Measurements from ENCODE around the gene DIP2A. TPM values are rescaled to one million over a fixed set of nuclear protein-coding genes. Genes with fewer than 3 reads are reported as not detected.

DIP2A gene
- total and polyA plus RNA-seq, 2 experiments from 2014 or later = 18.5 to 36.3 TPM

- Histone ChIP-seq H2AFZ (no peak overlapping the region), H3K79me2 (replicated peaks; ENCODE audit: insufficient read depth) (no peaks in the 10 kb centered on the region), H3K27me3 (ENCODE audit: insufficient read depth) (no peaks in the 10 kb centered on the region), H3K4me2 (no peak overlapping the region), H3K4me3 (no peak overlapping the region), H3F3A (replicated peaks; ENCODE audit: low read depth) (no peaks in the 10 kb centered on the region), H4K20me1 (replicated peaks; ENCODE audit: insufficient read depth) (no peaks in the 10 kb centered on the region), H3K36me3 (ENCODE audit: insufficient read depth) (no peaks in the 10 kb centered on the region; the same call in 1 of the 2 replicates), H3K4me1 (ENCODE audit: insufficient read depth) (no peaks in the 10 kb centered on the region), H3K9me2 (ENCODE audit: insufficient read depth) (no peaks in the 10 kb centered on the region), H3K27ac (ENCODE audit: low read depth) (no peak overlapping the region)
- H3K4me1 Mint-ChIP-seq = no peaks in the 10 kb centered on the region
- no peak overlapping the region for H3K4me3 Mint-ChIP-seq
- H3K9me3 Mint-ChIP-seq = peaks cover 9% of the 10 kb centered on the region; the same call in 1 of the 3 replicates
- ATAC-seq (no peak), DNase-seq (ENCODE audit: low spot score) (no peak)
- TF ChIP-seq CREB1 (CRISPR knock-in tag; IDR thresholded peaks at IDR 0.05; ENCODE audit: low read depth) (no peak), REST (IDR thresholded peaks at IDR 0.05; ENCODE audit: unreplicated experiment) (no peak), ZNF331 (CRISPR knock-in tag; IDR thresholded peaks at IDR 0.05; ENCODE audit: low read depth) (no peak), NANOG (IDR thresholded peaks at IDR 0.05; ENCODE audit: borderline replicate concordance) (no peak), ETS1 (IDR thresholded peaks at IDR 0.05) (no peak), STAT1 (IDR thresholded peaks at IDR 0.05; ENCODE audit: unreplicated experiment) (no peak), ZNF462 (CRISPR knock-in tag; IDR thresholded peaks at IDR 0.05) (no peak), ZNF114 (CRISPR knock-in tag; IDR thresholded peaks at IDR 0.05) (no peak), EZH2phosphoT487 (IDR thresholded peaks at IDR 0.05; ENCODE audit: unreplicated experiment) (no peak), EZH2 (IDR thresholded peaks at IDR 0.05; ENCODE audit: low read depth, unreplicated experiment) (no peak), JUNB (IDR thresholded peaks at IDR 0.05; ENCODE audit: unreplicated experiment) (no peak), CTCF (conservative IDR thresholded peaks at IDR 0.05; ENCODE audit: low read depth in 2 of 2) (no peak)
- peaks cover 20% of the 10 kb centered on the region for H3K36me3 Mint-ChIP-seq (ENCODE audit: low read depth)
- no peak overlapping the region for H3K27ac Mint-ChIP-seq
- no peaks in the 10 kb centered on the region for H3K27me3 Mint-ChIP-seq (ENCODE audit: insufficient read depth, low read depth, poor library complexity)
Measured at GRCh38 chr21:46572850-46573249, 114.2 kb downstream of the DIP2A start.

Data from GM23338 (cell line).